ENCODE measurements around the gene CDH5.

CDH5 gene

DNA sequence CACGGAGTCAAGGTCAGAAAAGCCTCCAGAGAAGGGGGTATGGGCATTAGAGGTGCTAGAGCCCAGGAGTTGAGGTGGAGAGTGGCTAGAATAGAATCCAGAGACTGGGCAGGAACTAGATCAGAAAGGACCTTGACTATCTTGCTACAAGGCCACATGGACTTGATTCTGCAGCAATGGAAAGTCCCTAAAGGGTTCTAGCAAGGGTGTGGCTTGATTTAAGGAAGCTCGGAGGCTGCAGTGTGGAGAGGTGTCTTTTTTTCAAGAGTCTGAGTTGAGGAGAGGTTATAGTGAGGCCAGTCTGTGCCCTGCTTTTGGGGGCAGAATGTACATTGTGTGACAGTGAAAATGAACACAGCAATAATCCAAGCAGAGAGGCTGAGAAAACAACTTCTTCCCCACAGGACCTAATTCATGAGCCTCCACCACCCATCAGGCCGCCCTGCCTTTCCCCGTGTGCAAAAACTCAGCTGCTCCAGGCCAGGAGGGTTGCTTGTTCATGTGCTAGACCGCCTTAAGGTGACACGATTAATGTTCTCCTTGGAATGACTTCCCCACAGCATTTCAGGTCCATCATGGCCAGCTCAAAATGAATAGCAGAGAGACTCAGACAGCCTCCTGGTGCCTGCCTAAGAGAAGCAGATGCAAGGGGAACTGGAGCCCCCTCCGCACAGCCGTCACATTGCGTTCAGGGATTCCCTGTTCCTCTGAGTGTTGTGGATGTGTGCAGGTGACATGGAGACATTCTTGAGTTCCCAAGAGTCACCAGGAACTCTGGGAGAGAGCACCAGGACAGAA lies 51.9 kb downstream of the CDH5 start:
- no peak for TF ChIP-seq SIN3A (IDR thresholded peaks at IDR 0.05; ENCODE audit: borderline replicate concordance, insufficient read depth, low read length)
- TF ChIP-seq TAF1 (IDR thresholded peaks at IDR 0.05; ENCODE audit: borderline replicate concordance, insufficient read depth, low read length), result no peak
- no peak for TF ChIP-seq POLR2AphosphoS5 (IDR thresholded peaks at IDR 0.05; ENCODE audit: low read depth, low read length)
- TF ChIP-seq, protein P1, sequence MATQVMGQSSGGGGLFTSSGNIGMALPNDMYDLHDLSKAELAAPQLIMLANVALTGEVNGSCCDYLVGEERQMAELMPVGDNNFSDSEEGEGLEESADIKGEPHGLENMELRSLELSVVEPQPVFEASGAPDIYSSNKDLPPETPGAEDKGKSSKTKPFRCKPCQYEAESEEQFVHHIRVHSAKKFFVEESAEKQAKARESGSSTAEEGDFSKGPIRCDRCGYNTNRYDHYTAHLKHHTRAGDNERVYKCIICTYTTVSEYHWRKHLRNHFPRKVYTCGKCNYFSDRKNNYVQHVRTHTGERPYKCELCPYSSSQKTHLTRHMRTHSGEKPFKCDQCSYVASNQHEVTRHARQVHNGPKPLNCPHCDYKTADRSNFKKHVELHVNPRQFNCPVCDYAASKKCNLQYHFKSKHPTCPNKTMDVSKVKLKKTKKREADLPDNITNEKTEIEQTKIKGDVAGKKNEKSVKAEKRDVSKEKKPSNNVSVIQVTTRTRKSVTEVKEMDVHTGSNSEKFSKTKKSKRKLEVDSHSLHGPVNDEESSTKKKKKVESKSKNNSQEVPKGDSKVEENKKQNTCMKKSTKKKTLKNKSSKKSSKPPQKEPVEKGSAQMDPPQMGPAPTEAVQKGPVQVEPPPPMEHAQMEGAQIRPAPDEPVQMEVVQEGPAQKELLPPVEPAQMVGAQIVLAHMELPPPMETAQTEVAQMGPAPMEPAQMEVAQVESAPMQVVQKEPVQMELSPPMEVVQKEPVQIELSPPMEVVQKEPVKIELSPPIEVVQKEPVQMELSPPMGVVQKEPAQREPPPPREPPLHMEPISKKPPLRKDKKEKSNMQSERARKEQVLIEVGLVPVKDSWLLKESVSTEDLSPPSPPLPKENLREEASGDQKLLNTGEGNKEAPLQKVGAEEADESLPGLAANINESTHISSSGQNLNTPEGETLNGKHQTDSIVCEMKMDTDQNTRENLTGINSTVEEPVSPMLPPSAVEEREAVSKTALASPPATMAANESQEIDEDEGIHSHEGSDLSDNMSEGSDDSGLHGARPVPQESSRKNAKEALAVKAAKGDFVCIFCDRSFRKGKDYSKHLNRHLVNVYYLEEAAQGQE (IDR thresholded peaks at IDR 0.05; ENCODE audit: insufficient read depth in 1 of 2, low read depth in 2 of 2, low read length in 2 of 2), result no peak
- TF ChIP-seq FOXP2 (optimal IDR thresholded peaks at IDR 0.05; ENCODE audit: borderline replicate concordance, extremely low read depth, extremely low read length, insufficient read depth), result no peak

GRCh38 chr16:66419527-66419926 lies 53.0 kb downstream of the CDH5 start:
- TF ChIP-seq POLR2AphosphoS5 (IDR thresholded peaks at IDR 0.05; ENCODE audit: low read depth, low read length) (no peak), SIN3A (IDR thresholded peaks at IDR 0.05; ENCODE audit: borderline replicate concordance, insufficient read depth, low read length) (no peak), TAF1 (IDR thresholded peaks at IDR 0.05; ENCODE audit: borderline replicate concordance, insufficient read depth, low read length) (no peak)

GRCh38 chr16:66420396-66420795 lies 53.9 kb downstream of the CDH5 start:
- no peak for TF ChIP-seq SIN3A (IDR thresholded peaks at IDR 0.05; ENCODE audit: borderline replicate concordance, insufficient read depth, low read length)
- TF ChIP-seq POLR2AphosphoS5 (IDR thresholded peaks at IDR 0.05; ENCODE audit: low read depth, low read length), result no peak
- no peak for TF ChIP-seq FOXP2 (optimal IDR thresholded peaks at IDR 0.05; ENCODE audit: borderline replicate concordance, extremely low read depth, extremely low read length, insufficient read depth)
- TF ChIP-seq, protein P1 (IDR thresholded peaks at IDR 0.05; ENCODE audit: insufficient read depth in 1 of 2, low read depth in 2 of 2, low read length in 2 of 2), result no peak
- TF ChIP-seq TAF1 (IDR thresholded peaks at IDR 0.05; ENCODE audit: borderline replicate concordance, insufficient read depth, low read length), result no peak

- TF ChIP-seq, protein P1 (IDR thresholded peaks at IDR 0.05; ENCODE audit: insufficient read depth in 1 of 2, low read depth in 2 of 2, low read length in 2 of 2), result no peak
- TF ChIP-seq TAF1 (IDR thresholded peaks at IDR 0.05; ENCODE audit: borderline replicate concordance, insufficient read depth, low read length) (no peak), SIN3A (IDR thresholded peaks at IDR 0.05; ENCODE audit: borderline replicate concordance, insufficient read depth, low read length) (no peak), POLR2AphosphoS5 (IDR thresholded peaks at IDR 0.05; ENCODE audit: low read depth, low read length) (no peak), FOXP2 (optimal IDR thresholded peaks at IDR 0.05; ENCODE audit: borderline replicate concordance, extremely low read depth, extremely low read length, insufficient read depth) (no peak)
These were observed 55.4 kb downstream of the CDH5 start for GRCh38 chr16:66421891-66422290.

DNA sequence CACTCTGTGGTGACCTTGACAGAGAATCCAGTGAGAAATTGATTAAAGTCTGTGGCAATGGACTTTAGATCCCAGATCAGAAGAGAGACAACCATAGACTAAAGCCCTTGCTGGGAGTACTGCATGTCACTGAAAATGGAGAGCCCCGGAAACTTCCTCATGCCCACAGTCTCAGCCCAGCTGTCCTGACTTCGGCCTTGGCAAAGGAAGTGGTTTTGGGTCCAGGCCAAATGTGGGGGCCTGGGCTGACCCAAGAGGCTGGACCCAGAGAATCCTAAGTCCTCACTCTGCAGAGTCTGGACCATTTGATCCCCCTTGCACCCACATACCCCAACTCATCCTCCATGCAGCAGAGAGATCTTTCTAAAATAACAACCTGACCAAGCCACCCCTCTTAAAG lies 55.9 kb downstream of the CDH5 start:
- TF ChIP-seq SIN3A (IDR thresholded peaks at IDR 0.05; ENCODE audit: borderline replicate concordance, insufficient read depth, low read length), result no peak
- TF ChIP-seq, protein P1 (IDR thresholded peaks at IDR 0.05; ENCODE audit: insufficient read depth in 1 of 2, low read depth in 2 of 2, low read length in 2 of 2), result no peak
- TF ChIP-seq TAF1 (IDR thresholded peaks at IDR 0.05; ENCODE audit: borderline replicate concordance, insufficient read depth, low read length), result no peak
- no peak for TF ChIP-seq POLR2AphosphoS5 (IDR thresholded peaks at IDR 0.05; ENCODE audit: low read depth, low read length)
- TF ChIP-seq FOXP2 (optimal IDR thresholded peaks at IDR 0.05; ENCODE audit: borderline replicate concordance, extremely low read depth, extremely low read length, insufficient read depth), result no peak

All from PFSK-1 (cell line).